ENCODE measurements around the gene S100A5.

DNA sequence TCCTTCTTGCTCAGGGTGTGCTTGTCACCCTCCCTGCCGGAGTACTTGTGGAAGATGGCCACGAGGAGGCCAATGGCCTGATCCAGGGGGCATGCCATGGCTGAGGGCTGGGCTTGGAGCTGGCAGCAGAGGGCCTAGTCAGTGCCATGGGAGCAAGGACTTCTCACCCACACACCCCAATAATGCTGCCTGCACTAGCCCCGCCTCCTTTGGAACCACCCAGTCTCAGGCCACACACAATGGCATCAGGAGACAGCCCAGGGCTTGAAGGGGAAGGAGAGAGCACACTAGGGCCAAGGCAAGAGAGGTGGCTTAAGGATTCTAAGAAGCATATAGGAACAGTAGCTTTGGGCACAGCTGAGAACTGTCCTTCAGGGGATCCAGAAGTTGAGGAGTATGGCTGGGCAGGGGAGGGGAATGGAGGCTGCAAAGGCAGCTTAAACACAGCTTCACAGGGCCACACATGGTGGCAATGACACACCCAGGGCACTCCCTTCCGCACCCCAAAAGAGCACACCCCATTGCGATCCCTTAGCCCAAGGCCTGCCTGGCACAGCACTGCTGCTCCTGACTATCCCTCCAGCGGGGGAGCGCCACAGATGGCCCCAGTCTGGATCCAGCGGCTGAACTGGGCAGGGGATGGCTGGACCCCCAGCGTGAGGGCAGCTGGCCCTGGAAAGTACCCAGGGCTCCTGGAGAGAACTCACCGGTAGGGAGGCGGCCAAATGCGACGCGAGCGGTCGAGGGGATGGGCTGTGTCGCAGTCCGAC is 5.3 kb downstream of the S100A5 start, which contains the start of gene S100A6:
- TF ChIP-seq CTCF (IDR thresholded peaks at IDR 0.05; ENCODE audit: insufficient read depth, low read depth, low read length) (no peak), EZH2 (IDR thresholded peaks at IDR 0.05; ENCODE audit: insufficient read depth, low read length) (no peak)
